HPDE6-E6E7 (cell line): ENCODE measurements around the gene KSR2.
"Not testable (repeated sequence)": the region's sequence is repeated elsewhere in the genome, so short reads cannot be mapped to it uniquely, and the experiment has no call there.

Experiments used
- DNase-seq: peaks from one replicate; pipeline ENCODE4 v3.0.0; 2011; ENCODE audit warnings: missing footprints; ENCODE audit errors: extremely low spot score

Gene KSR2

GRCh38 chr12:117967512-117967911, 1.3 kb downstream of the KSR2 start:
- DNase-seq: no peak

- DNase-seq: no peak
Observed at GRCh38 chr12:117967043-117967442, 1.7 kb downstream of the KSR2 start.

- DNase-seq: no peak
Observed at GRCh38 chr12:117966511-117966910, 2.3 kb downstream of the KSR2 start.

GRCh38 chr12:117963836-117964235, 5.0 kb downstream of the KSR2 start:
- no peak for DNase-seq

- no peak for DNase-seq
Observed at GRCh38 chr12:117936722-117937484, 31.9 kb downstream of the KSR2 start.

GRCh38 chr12:117933545-117933944, 35.2 kb downstream of the KSR2 start:
- no peak for DNase-seq

GRCh38 chr12:117926391-117926899, 42.3 kb downstream of the KSR2 start:
- no peak for DNase-seq

- no peak for DNase-seq
Observed at GRCh38 chr12:117921929-117922777, 46.6 kb downstream of the KSR2 start.

- DNase-seq: no peak
Observed at GRCh38 chr12:117919479-117919878, 49.3 kb downstream of the KSR2 start.

GRCh38 chr12:117914686-117915085, 54.1 kb downstream of the KSR2 start:
- DNase-seq: no peak

GRCh38 chr12:117912756-117913155, 56.0 kb downstream of the KSR2 start:
- no peak for DNase-seq

- no peak for DNase-seq
Observed at GRCh38 chr12:117908411-117908810, 60.4 kb downstream of the KSR2 start.

- no peak for DNase-seq
Observed at GRCh38 chr12:117907108-117907689, 61.6 kb downstream of the KSR2 start.

- DNase-seq: no peak
Observed at GRCh38 chr12:117904051-117904450, 64.7 kb downstream of the KSR2 start.

GRCh38 chr12:117903110-117903840, 65.5 kb downstream of the KSR2 start:
- no peak for DNase-seq

- no peak for DNase-seq
Observed at GRCh38 chr12:117901631-117902030, 67.2 kb downstream of the KSR2 start.

GRCh38 chr12:117900561-117900960, 68.2 kb downstream of the KSR2 start:
- DNase-seq: no peak

GRCh38 chr12:117897372-117898161, 71.2 kb downstream of the KSR2 start:
- DNase-seq: no peak

- DNase-seq: no peak
Observed at GRCh38 chr12:117896009-117896408, 72.8 kb downstream of the KSR2 start.

- no peak for DNase-seq
Observed at GRCh38 chr12:117892441-117892840, 76.3 kb downstream of the KSR2 start.

- DNase-seq: not testable (repeated sequence)
Observed at GRCh38 chr12:117891265-117891664, 77.5 kb downstream of the KSR2 start.
